NOMO-1 treated with dmso at 0.1 percent for 144 hours (cell line): Measurements from ENCODE around the gene CHRM5.
"Not testable (repeated sequence)": the region's sequence is repeated elsewhere in the genome, so short reads cannot be mapped to it uniquely, and the experiment has no call there.

Experiments
- DNase-seq: peaks from one replicate; lab custom pipeline; 2025; ENCODE audit not compliant: unreplicated experiment; lab: John Stamatoyannopoulos, UW

CHRM5 gene

DNA sequence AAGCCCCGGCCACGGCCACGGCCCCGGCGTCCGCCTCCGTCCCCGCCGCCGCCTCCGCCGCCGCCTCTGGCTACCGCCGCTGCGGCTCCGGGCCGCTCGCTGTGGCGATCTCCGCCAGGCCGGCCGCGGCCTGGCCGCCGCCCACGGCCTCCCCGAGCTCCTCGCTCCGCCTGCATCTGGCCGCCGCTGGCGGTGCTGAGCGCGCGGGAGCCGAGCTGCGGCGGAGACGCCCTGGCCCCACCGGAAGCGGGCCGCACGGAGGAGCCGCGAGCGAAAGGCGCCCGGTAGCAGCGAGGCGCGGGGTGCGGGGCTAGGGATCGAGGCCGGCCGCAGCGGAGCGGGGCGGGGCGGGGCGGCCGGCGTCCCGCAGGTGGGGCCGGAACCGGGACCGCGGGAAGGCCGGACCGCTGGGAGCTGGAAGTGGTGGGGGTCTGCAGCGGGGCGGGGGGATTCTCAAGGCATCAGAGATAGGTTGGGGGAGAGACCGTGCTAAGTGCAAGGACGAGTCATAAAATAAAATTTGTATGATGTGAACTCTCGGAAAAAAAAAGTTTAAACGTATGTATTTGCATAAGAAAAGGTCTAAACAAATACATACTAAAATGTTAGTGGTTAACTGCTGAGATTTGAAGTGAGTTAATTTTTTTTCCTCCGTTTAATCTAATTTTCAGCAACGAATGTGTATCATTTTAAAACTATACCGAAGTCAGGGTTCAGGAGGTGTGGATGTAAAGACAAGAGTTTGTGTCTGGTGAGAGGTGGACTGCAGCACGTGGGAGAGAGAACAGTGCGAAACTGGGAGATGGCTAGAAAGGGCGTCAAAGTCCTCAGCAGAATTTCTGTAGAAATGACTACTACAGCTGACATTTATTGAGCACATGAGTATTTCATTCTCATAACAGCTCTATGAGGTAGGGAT is 70.8 kb downstream of the CHRM5 start, which contains the start of gene AVEN:
Gene AVEN, minus strand, starts transcription at position 334 of the 919 bp plus-strand sequence. Its CDS starts 158 bp downstream, at position 176.
- peak; percentile 41 for DNase-seq

DNA sequence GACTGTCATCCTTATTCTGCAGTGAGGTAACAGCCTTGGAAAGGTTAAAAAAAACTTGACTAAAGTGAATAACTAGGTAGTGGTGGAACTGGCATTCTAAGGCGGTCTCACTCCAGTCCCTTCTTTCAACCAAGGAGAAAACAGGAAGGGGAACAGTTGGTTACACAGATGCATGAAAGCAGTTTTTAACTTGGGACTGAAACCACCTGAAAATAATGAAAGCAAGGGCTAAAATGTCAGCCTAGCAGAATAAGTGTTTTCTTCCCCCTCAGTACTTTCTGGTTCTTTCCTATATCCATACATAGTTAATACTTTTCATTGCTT is 71.5 kb downstream of the CHRM5 start:
- peak; percentile 41 for DNase-seq

DNA sequence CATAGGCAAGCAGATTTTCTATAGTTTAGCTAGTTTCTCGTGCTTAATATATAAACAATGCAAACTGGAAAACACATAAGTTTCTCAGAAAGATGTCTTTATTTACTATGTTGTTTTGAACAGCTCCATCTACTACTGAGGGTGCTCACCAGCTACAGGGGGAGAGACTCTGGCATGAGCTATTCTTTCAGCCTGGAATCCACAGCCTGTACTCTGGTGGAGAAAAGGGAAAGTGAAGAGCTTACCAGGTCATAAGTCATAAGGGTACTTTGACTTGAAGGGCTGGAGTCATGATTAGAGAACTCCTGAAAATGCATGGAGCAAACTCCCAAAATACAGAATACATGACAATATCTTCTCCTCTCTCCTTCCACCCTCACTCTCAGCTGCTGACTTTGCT is 75.1 kb downstream of the CHRM5 start:
- no peak for DNase-seq

DNA sequence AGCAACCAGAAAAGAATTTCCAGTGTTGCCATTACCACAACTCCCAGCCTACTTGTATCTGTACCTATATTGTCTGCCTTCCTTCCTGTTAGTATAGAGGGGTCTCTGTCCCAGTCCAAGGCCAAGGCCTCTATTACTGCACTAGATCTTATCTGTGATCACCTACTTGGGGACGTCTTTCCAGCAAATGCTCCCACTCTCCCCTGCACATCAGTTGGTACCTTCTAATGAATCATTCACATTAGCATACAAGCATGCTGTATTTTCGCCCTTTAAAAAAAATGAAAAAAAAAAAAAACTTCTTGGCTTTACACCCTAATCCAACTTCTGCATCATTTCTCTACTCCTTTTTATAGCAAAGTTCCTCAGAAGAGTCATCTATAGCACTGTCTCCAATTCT is 75.5 kb downstream of the CHRM5 start:
- no peak for DNase-seq

DNA sequence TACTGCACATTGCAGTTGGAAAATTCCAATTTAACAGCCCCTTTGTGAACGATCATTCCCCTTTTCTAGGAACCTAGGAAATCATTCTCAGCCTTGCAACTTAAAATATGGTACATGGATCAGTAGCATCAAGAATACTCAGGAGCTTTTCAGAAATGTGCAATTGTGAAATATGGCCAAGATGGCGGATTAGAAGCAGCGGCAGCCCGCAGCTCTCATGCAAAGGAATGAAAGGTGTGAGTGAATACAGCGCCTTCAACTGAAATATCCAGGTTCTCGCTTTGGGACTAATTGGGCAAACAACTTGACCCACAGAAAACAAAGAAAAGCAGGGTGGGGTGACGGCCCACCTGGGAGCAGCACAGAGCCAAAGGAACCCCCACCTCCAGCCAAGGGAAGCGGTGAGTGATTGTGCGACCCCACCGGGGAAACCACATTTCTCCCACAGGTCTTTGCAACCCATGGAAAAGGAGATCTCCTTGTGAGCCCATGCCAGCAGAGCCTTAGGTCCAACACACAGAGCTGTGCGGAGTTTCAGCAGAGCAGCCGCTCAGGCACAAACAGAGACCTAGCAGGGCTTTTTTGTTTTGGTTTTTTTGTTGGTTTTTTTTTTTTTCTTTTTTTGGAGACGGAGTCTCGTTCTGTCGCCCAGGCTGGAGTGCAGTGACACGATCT is 78.3 kb downstream of the CHRM5 start:
- no peak for DNase-seq

DNA sequence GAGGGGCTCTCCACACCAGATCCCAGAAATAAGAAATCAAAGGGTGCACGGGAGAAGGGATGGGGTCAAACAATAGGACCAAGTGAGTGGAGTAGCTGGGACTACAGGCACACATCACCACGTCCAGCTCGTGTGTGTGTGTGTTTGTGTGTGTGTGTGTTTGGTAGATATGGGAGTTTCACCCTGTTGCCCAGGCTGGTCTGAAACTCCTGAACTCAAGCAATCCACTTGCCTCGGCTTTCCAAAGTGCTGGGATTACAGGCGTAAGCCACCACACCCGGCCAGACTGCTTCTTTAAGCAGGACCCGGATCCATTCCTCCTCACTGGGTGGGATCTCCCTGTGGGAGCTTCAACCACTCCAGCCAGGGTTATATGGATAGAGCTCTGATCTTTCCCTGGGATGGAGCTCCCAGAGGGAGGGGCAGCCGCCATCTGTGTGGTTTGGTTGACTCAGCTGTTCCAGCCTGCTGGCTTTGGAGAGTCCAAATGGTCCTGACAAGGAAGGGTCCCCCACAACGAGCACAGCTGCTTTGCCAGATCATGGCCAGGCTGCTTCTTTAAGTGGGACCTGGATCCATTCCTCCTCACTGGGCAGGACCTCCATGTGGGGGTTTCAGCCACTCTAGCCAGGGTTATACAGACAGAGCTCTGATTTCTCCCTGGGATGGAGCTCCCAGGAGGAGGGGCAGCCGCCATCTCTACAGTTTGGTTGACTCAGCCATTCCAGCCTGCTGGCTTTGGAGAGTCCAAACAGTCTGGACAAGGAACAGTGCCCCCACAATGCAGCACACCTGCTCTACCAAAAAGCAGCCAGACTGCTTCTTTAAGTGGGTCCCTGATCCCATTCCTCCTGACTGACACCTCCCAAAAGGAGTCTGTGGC is 79.8 kb downstream of the CHRM5 start:
- no peak for DNase-seq

DNA sequence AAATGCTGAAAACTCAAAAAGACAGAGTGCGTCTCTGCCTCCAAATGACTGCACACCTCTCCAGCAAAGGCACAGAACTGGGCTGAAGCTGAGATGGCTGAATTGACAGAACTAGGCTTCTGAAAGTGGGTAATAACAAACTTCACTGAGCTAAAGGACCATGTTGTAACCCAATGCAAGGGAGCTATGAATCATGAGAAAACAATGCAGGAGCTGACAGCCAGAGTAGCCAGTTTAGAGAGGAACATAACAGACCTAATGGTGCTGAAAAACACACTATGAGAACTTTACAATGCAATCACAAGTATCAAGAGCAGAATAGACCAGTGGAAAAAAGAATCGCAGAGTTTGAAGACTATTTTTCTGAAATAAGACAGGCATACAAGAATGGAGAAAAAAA is 80.8 kb downstream of the CHRM5 start:
- DNase-seq, result no peak

DNA sequence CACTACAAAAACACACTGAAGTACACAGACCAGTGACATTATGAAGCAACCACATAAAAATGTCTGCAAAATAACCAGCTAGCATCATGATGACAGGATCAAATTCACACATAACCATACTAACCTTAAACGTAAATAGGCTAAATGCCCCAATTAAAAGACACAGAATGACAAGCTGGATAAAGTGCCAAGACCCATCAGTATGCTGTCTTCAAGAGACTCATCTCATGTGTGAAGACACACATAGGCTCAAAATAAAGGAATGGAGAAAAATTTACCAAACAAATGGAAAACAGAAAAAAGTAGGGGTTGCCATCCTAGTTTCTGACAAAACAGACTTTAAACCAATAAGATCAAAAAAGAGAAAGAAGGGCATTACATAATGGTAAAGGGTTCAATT is 82.1 kb downstream of the CHRM5 start:
- DNase-seq, result not testable (repeated sequence)

DNA sequence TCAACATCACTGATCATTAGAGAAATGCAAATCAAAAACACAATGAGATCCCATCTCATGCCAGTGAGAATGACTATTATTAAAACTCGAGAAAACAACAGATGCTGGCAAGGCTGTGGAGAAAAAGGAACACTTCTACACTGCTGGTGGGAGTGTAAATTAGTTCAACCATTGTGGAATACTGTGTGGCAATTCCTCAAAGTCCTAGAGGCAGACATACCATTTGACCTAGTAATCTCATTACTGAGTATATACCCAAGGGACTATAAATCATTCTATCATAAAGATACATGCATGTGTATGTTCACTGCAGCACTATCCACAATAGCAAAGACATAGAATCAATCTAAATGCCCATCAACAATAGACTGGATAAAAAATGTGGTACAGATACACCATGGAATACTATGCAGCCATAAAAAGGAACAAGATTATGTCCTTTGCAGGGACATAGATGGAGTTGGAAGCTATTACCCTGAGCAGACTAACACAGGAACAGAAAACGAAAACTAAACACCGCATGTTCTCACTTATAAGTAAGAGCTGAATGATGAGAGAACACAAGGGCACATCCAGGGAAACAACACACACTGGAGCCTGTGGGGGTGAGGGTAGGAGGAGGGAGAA is 85.9 kb downstream of the CHRM5 start:
- no peak for DNase-seq

DNA sequence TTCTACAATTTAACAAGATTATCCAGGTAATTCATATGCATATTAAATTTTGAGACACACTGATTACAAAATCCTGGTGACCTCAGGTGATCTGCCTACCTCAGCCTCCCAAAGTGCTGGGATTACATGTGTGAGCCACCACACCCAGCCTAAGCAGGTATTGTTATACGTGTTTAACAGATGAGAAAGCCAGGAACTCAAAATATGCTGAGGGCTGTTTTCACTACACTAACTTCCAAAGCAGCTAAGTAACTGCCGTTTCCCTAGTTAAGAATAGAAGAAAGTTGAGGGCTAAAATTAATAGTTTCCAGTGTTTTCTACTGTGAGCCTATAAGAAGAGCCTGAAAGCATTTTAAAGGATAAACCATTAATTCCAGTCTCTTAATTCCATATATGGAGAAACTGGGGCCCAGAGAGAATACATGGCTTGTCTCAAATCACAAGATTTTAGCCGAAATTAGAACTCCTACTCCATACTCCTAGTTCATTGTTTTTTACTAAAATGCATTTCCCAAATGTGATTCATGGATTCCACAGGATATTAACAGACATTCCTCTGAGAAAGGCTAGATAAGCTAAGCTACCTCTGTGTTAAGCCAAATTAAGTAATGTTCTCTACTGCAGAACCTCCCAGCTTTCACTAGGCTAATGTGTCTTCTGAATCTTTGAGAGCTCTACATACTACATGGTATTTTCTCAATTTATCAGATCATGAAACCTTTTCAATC is 87.7 kb downstream of the CHRM5 start:
- DNase-seq, result no peak

DNA sequence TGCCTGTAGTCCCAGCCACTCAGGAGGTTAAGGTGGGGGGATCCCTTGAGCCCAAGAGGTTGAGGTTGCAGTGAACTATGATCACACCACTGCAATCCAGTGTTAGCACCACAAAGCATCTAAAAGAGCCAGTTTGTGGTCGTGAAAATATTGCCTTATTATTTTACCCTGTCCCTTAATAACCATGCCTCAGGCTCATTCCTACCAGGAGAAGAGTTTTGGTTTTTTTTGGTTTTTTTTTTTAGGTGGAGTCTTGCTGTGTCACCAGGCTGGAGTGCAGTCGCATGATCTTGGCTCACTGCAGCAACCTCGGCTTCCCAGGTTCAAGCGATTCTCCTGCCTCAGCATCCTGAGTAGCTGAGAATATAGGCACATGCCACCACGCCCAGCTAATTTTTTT is 88.6 kb downstream of the CHRM5 start:
- no peak for DNase-seq

DNA sequence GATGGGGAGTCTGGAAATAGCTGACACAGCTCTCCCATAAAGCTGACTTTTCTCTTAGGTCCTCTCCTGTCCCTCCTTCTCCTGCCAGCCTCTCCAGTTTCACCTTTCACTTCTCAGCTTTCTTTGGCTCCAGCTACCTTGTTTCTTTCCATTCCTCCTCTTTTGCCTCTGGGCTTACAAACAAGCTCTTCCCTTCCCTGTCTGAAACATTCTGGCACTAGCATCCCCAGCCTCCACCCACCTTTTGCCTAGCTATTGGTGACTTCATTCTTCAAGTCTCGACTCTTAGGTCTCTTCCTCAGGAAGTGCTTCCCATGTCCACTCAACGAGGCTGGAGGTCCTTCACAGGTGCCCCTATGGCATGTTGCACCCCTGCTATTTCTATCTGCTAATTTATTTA is 91.2 kb downstream of the CHRM5 start:
- DNase-seq, result no peak

DNA sequence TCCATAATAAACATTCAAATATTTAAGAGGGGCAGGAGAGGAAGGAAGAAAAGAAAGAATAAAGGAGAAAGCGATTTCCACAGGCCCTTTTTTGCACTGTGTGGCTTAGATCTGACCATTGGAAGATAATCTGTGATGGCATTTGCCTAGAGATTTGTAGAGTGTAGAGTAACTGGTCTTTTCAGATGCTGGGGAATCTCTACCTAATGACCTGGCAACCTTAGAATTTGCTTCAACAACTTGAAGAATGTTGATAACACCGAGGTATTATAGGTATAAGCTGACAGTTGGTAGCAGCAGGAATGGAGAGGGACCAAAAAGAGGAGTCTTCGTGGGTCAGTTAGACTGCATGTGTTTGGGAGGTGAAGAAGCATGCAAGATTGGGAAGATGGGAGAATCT is 91.6 kb downstream of the CHRM5 start:
- no peak for DNase-seq

DNA sequence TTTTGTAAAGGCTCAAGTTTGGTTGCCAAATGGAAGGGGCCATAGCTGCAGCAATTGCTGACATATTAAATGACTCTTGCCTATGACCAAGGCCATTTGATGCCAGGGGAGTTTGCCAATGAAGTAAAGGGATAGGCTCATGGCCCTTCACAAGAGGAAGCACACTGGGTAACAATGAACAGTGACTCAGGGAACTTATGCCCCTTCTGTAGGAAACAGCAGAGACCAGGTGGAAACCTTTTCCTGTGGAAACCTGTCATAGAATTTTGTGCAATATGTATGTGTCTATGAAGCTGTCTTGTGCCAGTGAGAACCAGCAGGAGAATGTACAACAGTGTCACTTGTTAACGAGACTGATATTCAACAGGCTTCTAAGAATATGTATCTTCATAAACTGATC is 96.1 kb downstream of the CHRM5 start:
- DNase-seq, result no peak

DNA sequence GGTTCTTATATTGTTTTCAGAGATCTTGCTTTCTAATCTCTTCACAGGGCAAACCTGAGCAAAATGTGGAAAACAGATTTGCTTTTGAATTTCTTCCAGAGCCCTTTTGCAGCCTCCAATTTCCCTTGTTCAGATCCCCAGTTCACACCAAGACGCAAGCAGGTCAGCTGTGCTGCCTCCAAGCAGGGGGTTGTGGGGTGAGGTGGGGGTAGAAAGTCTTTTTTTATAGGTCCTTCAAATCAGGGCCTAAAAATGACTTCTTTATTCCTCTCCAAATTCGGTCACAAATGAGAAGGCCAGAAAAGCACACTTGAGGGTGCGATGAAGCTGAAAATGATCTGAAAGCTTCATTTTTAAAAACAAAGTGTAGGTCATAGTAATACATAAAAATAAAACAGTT is 97.0 kb downstream of the CHRM5 start:
- DNase-seq, result no peak

DNA sequence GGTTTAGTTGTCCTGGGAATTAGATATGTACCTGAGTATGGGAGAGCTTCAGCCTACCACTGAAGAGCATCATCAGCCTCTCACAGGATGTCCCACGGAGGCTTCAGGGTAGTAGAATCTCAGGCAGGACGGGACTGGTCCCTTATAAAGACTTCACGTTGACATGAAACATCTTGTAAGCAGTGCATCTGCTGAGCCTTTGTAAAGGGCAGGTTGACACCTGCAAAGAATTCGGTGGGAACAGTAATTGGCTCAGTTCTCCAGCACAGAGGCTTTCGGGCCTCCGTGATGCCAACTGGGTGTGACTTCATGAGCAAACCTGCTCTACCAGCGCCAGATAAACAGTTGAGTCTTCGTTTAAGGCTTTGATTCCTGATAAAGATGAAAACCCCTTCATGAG is 97.6 kb downstream of the CHRM5 start:
- DNase-seq, result no peak

DNA sequence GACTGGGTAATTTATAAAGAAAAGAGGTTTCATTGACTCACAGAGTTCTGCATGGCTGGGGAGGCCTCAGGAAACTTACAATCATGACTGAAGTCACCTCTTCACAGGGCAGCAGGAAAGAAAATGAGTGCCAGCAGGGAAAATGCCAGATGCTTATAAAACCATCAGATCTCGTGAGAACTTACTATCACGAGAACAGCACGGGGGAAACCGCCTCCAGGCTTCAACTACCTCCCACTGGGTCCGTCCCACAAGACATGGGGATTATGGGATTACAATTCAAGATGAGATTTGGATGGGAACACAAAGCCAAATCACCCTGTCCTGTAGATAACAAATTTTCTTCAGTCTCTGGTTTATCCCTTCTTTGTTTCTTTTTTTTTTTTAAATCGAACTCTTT is 101.7 kb downstream of the CHRM5 start:
- DNase-seq, result no peak

DNA sequence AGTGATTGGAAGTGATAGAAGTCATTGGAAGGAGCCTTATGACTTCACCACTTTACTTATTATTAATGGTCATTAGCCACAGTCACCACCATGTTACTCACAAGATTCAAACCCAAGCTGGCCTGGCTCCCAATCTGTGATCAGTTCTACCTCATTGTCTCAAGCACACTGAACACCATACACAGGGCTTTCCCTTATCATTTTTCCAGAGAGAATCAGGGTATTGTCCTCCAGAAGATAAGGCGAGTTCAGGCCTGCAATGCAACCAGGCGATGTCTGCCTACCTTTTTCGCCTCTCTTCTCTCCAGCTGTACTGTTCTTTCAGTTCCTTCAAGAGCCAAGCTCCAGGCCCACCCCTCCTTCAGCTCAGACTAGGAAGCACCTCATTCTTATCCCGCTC is 108.5 kb downstream of the CHRM5 start:
- DNase-seq, result no peak

DNA sequence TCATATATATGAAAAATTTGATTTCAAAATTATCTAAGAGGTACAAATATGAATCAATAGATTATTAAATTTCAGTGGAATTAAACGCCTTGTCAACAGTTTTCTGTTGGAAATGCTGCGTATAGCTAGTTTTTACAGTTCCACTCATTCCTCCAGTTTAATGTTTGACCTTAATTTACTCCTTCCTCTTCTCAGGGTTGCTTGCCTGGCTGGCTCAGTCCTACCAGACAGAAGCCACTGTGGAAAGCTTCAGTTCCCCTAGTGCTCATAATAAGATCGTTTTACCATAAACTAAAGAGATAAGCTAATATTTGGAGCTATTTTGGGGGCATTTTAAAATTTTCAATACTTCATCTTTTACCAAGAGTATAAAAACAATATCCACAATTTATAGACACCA is 110.6 kb downstream of the CHRM5 start:
- no peak for DNase-seq

DNA sequence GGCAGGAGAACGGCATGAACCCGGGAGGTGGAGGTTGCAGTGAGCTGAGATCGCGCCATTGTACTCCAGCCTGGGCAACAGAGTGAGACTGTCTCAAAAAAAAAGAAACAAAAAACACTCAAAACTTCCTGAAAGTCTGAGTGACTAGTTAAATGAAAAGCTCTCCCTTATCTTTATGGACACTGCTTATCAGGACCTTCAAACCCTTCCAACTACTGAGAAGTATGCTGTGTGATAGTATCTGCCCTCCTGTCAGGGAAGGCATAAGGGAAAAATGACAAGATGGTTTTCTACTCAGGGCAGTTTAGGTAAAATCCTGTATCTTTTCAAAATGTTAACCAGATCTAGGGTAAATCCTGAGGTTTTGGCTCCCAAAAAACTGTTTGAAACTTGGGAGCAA is 111.6 kb downstream of the CHRM5 start:
- no peak for DNase-seq
